Testis (tissue), 2 donors: Measurements from ENCODE around the gene NRP1.

Experiments
- POLR2A ChIP-seq: fragments of 450-650 bp; IDR thresholded peaks from one replicate; pipeline ENCODE4 v1.6.1; 2017; ENCODE audit warnings: antibody characterized with exemption, mild to moderate bottlenecking, moderate library complexity
- TF ChIP-seq, protein P1 (sequence below), 3 experiments: fragments of 450-650 bp in 2 of 3; fragments of 200-600 bp in 1 of 3; sonication (generic) in 1 of 3; IDR thresholded peaks; one replicate each; pipeline ENCODE4 v1.5.1; 2016 to 2019; ENCODE audit warnings: antibody characterized with exemption in 3 of 3, mild to moderate bottlenecking in 2 of 3, moderate library complexity in 1 of 3

DNA sequence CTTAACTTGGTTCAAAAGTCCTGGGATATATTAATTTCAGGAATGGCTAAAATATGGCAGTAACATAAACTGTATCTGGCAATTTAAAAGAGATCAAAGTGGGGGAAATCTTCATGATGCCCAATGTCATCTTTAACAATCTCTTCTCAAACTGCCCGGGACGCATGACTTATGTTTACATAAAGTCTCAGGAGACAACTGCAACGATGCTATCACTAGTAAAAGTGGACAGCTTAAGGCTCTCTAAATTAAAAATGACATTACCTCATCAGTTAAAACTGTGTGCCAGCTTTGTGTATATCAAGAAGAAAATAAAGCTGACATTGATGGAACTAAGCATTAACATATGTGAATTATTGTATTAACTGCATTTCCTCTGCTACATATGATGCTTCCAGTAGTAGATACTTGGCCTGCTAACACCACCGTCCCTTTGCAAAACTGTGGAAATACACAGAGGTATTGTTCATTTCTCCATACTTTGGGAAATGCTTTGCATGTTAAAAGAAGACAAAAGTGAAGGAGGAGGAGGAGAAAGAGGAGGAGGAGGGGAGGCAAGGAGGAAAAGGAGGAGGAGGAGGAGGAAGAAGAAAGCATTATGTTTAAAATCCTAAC is 62.4 kb downstream of the NRP1 start:
- TF ChIP-seq POLR2A, result no peak
- TF ChIP-seq, protein P1, sequence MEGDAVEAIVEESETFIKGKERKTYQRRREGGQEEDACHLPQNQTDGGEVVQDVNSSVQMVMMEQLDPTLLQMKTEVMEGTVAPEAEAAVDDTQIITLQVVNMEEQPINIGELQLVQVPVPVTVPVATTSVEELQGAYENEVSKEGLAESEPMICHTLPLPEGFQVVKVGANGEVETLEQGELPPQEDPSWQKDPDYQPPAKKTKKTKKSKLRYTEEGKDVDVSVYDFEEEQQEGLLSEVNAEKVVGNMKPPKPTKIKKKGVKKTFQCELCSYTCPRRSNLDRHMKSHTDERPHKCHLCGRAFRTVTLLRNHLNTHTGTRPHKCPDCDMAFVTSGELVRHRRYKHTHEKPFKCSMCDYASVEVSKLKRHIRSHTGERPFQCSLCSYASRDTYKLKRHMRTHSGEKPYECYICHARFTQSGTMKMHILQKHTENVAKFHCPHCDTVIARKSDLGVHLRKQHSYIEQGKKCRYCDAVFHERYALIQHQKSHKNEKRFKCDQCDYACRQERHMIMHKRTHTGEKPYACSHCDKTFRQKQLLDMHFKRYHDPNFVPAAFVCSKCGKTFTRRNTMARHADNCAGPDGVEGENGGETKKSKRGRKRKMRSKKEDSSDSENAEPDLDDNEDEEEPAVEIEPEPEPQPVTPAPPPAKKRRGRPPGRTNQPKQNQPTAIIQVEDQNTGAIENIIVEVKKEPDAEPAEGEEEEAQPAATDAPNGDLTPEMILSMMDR (IDR thresholded peaks at IDR 0.05), result no peak
